WTC11 (cell line): ENCODE measurements around the gene EPO. TPM values are rescaled to one million over a fixed set of nuclear protein-coding genes. Genes with fewer than 3 reads are reported as not detected.

Experiments
- ATAC-seq: fragments of 200-7000 bp; cut with Tn5 transposase; 2 replicates; pipeline ENCODE4 v1.10.0; 2021; ENCODE audit warnings: mild to moderate bottlenecking, moderate library complexity
- CTCF ChIA-PET: fragments of 300-600 bp; sonication (Branson Sonifier 250); formaldehyde crosslinking; loops from one replicate; lab custom pipeline; 2021; ENCODE audit warnings: antibody characterized with exemption; lab: Charles Lee
- POLR2A ChIA-PET: fragments of 350-600 bp; sonication (Branson Sonifier 250); formaldehyde crosslinking; loops from one replicate; lab custom pipeline; 2021; ENCODE audit warnings: antibody characterized with exemption; lab: Charles Lee
- DNase-seq: peaks from one replicate; pipeline ENCODE4 v3.0.0; 2021; ENCODE audit warnings: low spot score
- H3K27ac Mint-ChIP-seq: 2 replicates; pipeline ENCODE4 v1.8.0; 2021; ENCODE audit warnings: mixed read lengths
- H3K27me3 Mint-ChIP-seq: 2 replicates; pipeline ENCODE4 v1.8.0; 2021; ENCODE audit warnings: low read depth, mild to moderate bottlenecking, moderate library complexity, mixed read lengths
- H3K36me3 Mint-ChIP-seq: 2 replicates; pipeline ENCODE4 v1.8.0; 2021; ENCODE audit warnings: mixed read lengths
- H3K4me1 Mint-ChIP-seq: 2 replicates; pipeline ENCODE4 v1.8.0; 2022; ENCODE audit warnings: mixed read lengths
- H3K4me3 Mint-ChIP-seq: 2 replicates; pipeline ENCODE4 v1.8.0; 2021; ENCODE audit warnings: mild to moderate bottlenecking, moderate library complexity, mixed read lengths
- H3K9me3 Mint-ChIP-seq: 2 replicates; pipeline ENCODE4 v1.8.0; 2021; ENCODE audit warnings: mixed read lengths
- CREM ChIP-seq: sonication (generic); formaldehyde crosslinking; IDR thresholded peaks from 2 replicates; pipeline ENCODE4 v1.8.1; 2022; ENCODE audit warnings: mild to moderate bottlenecking, missing genetic modification reagents, moderate library complexity
- ETV6 ChIP-seq: sonication (generic); formaldehyde crosslinking; IDR thresholded peaks from 2 replicates; pipeline ENCODE4 v1.8.1; 2022; ENCODE audit warnings: mild to moderate bottlenecking, missing genetic modification reagents
- FOXK1 ChIP-seq: sonication (generic); formaldehyde crosslinking; IDR thresholded peaks from 2 replicates; pipeline ENCODE4 v1.8.0; 2022; ENCODE audit warnings: mild to moderate bottlenecking, moderate library complexity, missing genetic modification reagents
- GABPB1 ChIP-seq: sonication (generic); formaldehyde crosslinking; IDR thresholded peaks from 2 replicates; pipeline ENCODE4 v1.8.1; 2023; ENCODE audit warnings: mild to moderate bottlenecking, missing genetic modification reagents
- HMGA2 ChIP-seq: fragments of 250-450 bp; sonication (Bioruptor Pico); IDR thresholded peaks from 2 replicates; pipeline ENCODE4 v1.4.0; 2021; ENCODE audit warnings: mild to moderate bottlenecking, moderate library complexity
- IRF2 ChIP-seq: sonication (generic); formaldehyde crosslinking; IDR thresholded peaks from 2 replicates; pipeline ENCODE4 v1.8.0; 2022; ENCODE audit warnings: low read depth, missing genetic modification reagents, borderline replicate concordance
- JAZF1 ChIP-seq: fragments of 250-450 bp; sonication (Bioruptor Pico); IDR thresholded peaks from 2 replicates; pipeline ENCODE4 v1.9.0; 2021; ENCODE audit warnings: moderate library complexity, mild to moderate bottlenecking, inconsistent platforms
- JUN ChIP-seq: sonication (generic); formaldehyde crosslinking; IDR thresholded peaks from 2 replicates; pipeline ENCODE4 v1.8.0; 2023; ENCODE audit warnings: mild to moderate bottlenecking, missing genetic modification reagents
- MXD4 ChIP-seq: fragments of 250-450 bp; sonication (Bioruptor Pico); IDR thresholded peaks from 2 replicates; pipeline ENCODE4 v1.8.0; 2021; ENCODE audit warnings: mild to moderate bottlenecking, moderate library complexity, borderline replicate concordance
- MYBL2 ChIP-seq: sonication (generic); formaldehyde crosslinking; IDR thresholded peaks from 2 replicates; pipeline ENCODE4 v1.8.1; 2023; ENCODE audit warnings: mild to moderate bottlenecking, moderate library complexity, missing genetic modification reagents
- NR2C2 ChIP-seq: sonication (generic); formaldehyde crosslinking; IDR thresholded peaks from 2 replicates; pipeline ENCODE4 v1.8.0; 2022; ENCODE audit warnings: mild to moderate bottlenecking, missing genetic modification reagents
- NR3C1 ChIP-seq: sonication (generic); formaldehyde crosslinking; conservative IDR thresholded peaks from 2 replicates; pipeline ENCODE4 v1.8.1; 2023; ENCODE audit warnings: low read depth, mild to moderate bottlenecking, missing genetic modification reagents
- RELA ChIP-seq: sonication (generic); formaldehyde crosslinking; IDR thresholded peaks from 2 replicates; pipeline ENCODE4 v1.8.1; 2022; ENCODE audit warnings: missing genetic modification reagents, mild to moderate bottlenecking, borderline replicate concordance
- SP1 ChIP-seq: sonication (generic); formaldehyde crosslinking; conservative IDR thresholded peaks from 2 replicates; pipeline ENCODE4 v1.8.1; 2022; ENCODE audit warnings: missing genetic modification reagents
- ZBTB21 ChIP-seq: sonication (generic); formaldehyde crosslinking; IDR thresholded peaks from 2 replicates; pipeline ENCODE4 v1.8.1; 2023; ENCODE audit warnings: mild to moderate bottlenecking, missing genetic modification reagents, borderline replicate concordance
- total RNA-seq: library from RNA; stranded (reverse); gene quantifications from 3 replicates; pipeline ENCODE4 v1.2.3, GENCODE V29; 2021
- TF ChIP-seq, protein P1 (sequence below): sonication (generic); formaldehyde crosslinking; IDR thresholded peaks from 2 replicates; pipeline ENCODE4 v1.8.0; 2023; ENCODE audit warnings: mild to moderate bottlenecking, missing genetic modification reagents
- TF ChIP-seq, protein P2 (sequence below): fragments of 250-450 bp; sonication (Bioruptor Pico); IDR thresholded peaks from 2 replicates; pipeline ENCODE4 v1.9.0; 2021; ENCODE audit warnings: mild to moderate bottlenecking
- TF ChIP-seq, protein P3 (sequence below): sonication (generic); formaldehyde crosslinking; IDR thresholded peaks from 2 replicates; pipeline ENCODE4 v1.8.0; 2023; ENCODE audit warnings: missing genetic modification reagents
- TF ChIP-seq, protein P4 (sequence below): sonication (generic); formaldehyde crosslinking; IDR thresholded peaks from 2 replicates; pipeline ENCODE4 v1.8.0; 2023; ENCODE audit warnings: missing genetic modification reagents, mild to moderate bottlenecking, borderline replicate concordance
- TF ChIP-seq, protein P5 (sequence below): sonication (generic); formaldehyde crosslinking; IDR thresholded peaks from 2 replicates; pipeline ENCODE4 v1.8.1; 2023; ENCODE audit warnings: mild to moderate bottlenecking, missing genetic modification reagents

EPO gene
- total RNA-seq, 1 experiment from 2014 or later, result 0.63 TPM

DNA sequence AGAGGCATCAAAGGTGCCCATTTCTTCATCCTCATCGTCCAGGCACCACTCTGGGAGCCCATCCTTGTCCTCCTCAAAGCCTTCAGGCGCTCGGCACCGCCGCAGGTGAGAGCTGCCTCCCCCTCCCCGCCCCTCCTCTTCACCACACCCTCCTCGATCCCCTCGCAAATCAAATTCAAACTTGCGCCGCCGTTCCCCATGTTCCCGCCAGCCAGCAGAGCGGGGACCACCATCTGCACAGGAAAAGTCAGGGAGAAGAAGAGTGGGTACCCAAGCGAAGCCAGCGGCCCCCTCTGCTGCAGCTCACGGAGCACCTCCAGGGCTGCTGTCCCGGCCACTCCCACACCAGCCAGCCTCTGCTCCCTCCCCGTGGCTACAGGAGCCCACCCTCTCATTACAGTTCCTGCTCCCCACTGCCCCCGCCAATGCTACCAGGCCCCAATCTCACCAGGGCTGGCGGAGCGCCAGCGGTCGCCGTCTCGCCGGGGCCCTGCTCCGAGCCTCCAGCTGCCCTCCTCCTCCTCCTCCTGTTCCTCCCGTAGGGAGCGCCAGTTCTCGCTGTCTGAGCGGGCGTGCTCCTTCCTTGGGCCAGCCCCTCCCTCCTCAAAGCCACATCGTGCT, 34.0 kb upstream of the EPO start:
- Mint-ChIP-seq H3K4me3 (no peak overlapping the region), H3K36me3 (peaks cover 27% of the 10 kb centered on the region), H3K27ac (no peak overlapping the region; the same call in 1 of the 2 replicates), H3K9me3 (no peaks in the 10 kb centered on the region), H3K27me3 (no peaks in the 10 kb centered on the region), H3K4me1 (peaks cover 11% of the 10 kb centered on the region; the same call in 1 of the 2 replicates)
- ChIA-PET CTCF (interaction anchor here (0.7 to 1.5 kb wide), 3 partner anchors 52 to 60 kb away, joined by 3 to 4 read pairs (median 3); no protein-coding TSS in a partner anchor), POLR2A (no interaction called here)
- ATAC-seq (no peak), DNase-seq (no peak)
- TF ChIP-seq JUN (CRISPR knock-in tag) (no peak), NR3C1 (no peak)

DNA sequence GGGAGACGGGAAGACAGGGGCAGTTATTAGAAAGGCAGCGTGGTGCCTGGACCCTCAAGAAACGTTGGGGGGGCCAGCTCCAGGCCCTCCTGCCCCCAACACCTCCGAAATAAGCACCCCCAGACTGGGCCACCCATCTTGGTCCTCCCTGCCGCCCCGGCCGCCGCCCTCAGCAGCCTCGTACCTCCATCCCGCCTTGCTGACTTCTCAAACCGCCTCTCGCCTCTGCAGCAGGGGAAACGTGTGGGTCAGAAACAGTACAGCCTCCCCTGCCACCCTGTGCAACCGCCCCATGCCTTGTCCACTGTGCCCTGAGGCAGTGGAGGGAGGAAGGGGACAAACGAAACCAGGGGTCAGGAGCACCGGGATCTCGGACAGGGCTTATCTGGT, 33.5 kb upstream of the EPO start:
- TF ChIP-seq ETV6 (CRISPR knock-in tag) (no peak), ZBTB21 (no peak), GABPB1 (no peak), JUN (CRISPR knock-in tag) (no peak), FOXK1 (CRISPR knock-in tag) (no peak), IRF2 (no peak), CREM (CRISPR knock-in tag) (no peak), SP1 (CRISPR knock-in tag) (no peak), HMGA2 (CRISPR knock-in tag) (no peak)
- TF ChIP-seq, protein P1, sequence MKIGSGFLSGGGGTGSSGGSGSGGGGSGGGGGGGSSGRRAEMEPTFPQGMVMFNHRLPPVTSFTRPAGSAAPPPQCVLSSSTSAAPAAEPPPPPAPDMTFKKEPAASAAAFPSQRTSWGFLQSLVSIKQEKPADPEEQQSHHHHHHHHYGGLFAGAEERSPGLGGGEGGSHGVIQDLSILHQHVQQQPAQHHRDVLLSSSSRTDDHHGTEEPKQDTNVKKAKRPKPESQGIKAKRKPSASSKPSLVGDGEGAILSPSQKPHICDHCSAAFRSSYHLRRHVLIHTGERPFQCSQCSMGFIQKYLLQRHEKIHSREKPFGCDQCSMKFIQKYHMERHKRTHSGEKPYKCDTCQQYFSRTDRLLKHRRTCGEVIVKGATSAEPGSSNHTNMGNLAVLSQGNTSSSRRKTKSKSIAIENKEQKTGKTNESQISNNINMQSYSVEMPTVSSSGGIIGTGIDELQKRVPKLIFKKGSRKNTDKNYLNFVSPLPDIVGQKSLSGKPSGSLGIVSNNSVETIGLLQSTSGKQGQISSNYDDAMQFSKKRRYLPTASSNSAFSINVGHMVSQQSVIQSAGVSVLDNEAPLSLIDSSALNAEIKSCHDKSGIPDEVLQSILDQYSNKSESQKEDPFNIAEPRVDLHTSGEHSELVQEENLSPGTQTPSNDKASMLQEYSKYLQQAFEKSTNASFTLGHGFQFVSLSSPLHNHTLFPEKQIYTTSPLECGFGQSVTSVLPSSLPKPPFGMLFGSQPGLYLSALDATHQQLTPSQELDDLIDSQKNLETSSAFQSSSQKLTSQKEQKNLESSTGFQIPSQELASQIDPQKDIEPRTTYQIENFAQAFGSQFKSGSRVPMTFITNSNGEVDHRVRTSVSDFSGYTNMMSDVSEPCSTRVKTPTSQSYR (CRISPR knock-in tag), result no peak
- TF ChIP-seq, protein P2, sequence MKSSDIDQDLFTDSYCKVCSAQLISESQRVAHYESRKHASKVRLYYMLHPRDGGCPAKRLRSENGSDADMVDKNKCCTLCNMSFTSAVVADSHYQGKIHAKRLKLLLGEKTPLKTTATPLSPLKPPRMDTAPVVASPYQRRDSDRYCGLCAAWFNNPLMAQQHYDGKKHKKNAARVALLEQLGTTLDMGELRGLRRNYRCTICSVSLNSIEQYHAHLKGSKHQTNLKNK (CRISPR knock-in tag), result no peak
- TF ChIP-seq, protein P3, sequence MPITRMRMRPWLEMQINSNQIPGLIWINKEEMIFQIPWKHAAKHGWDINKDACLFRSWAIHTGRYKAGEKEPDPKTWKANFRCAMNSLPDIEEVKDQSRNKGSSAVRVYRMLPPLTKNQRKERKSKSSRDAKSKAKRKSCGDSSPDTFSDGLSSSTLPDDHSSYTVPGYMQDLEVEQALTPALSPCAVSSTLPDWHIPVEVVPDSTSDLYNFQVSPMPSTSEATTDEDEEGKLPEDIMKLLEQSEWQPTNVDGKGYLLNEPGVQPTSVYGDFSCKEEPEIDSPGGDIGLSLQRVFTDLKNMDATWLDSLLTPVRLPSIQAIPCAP (CRISPR knock-in tag), result no peak
- ChIA-PET CTCF (interaction anchor here (1.5 kb wide), 1 partner anchor 53 kb away, joined by 3 read pairs; no protein-coding TSS in a partner anchor), POLR2A (no interaction called here)
- ATAC-seq (no peak), DNase-seq (no peak)
- H3K9me3 Mint-ChIP-seq, result no peaks in the 10 kb centered on the region
- no peak overlapping the region for H3K4me3 Mint-ChIP-seq
- H3K36me3 Mint-ChIP-seq, result peaks cover 27% of the 10 kb centered on the region
- no peaks in the 10 kb centered on the region for H3K27me3 Mint-ChIP-seq
- H3K27ac Mint-ChIP-seq, result no peak overlapping the region; the same call in none of the 2 replicates
- peaks cover 15% of the 10 kb centered on the region for H3K4me1 Mint-ChIP-seq

DNA sequence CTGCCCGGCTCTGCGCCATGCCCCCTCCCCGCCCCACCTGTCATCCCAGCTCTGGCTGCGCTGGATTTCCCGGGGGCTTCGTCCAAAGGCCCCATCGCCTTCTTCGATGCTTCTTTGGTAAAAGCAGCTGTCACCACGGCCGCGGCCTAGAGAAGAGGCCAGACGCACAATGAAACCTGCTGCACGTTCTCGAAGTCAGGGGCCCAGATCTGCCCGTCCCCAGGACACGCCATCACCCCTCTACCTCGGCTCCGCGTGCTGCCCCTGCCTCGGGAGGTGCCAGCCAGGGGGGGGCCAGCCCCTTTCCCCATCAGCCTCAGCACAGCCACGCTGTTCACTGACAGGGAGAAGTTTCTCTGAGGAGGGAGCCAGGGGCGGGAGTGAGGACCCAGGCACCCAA, 33.0 kb upstream of the EPO start:
- peaks cover 19% of the 10 kb centered on the region for H3K4me1 Mint-ChIP-seq
- ATAC-seq, result no peak
- H3K27me3 Mint-ChIP-seq, result no peaks in the 10 kb centered on the region
- H3K9me3 Mint-ChIP-seq, result no peaks in the 10 kb centered on the region
- H3K36me3 Mint-ChIP-seq, result peaks cover 27% of the 10 kb centered on the region
- H3K4me3 Mint-ChIP-seq, result no peak overlapping the region
- no peak for DNase-seq
- no peak overlapping the region for H3K27ac Mint-ChIP-seq
- POLR2A ChIA-PET, result no interaction called here
- CTCF ChIA-PET, result interaction anchor here (0.6 to 1.5 kb wide), 2 partner anchors 53 to 58 kb away, joined by 3 to 5 read pairs; no protein-coding TSS in a partner anchor
- TF ChIP-seq NR2C2 (CRISPR knock-in tag) (no peak), MXD4 (CRISPR knock-in tag) (no peak), MYBL2 (no peak), RELA (CRISPR knock-in tag) (no peak), JAZF1 (CRISPR knock-in tag) (no peak)
- TF ChIP-seq, protein P4, sequence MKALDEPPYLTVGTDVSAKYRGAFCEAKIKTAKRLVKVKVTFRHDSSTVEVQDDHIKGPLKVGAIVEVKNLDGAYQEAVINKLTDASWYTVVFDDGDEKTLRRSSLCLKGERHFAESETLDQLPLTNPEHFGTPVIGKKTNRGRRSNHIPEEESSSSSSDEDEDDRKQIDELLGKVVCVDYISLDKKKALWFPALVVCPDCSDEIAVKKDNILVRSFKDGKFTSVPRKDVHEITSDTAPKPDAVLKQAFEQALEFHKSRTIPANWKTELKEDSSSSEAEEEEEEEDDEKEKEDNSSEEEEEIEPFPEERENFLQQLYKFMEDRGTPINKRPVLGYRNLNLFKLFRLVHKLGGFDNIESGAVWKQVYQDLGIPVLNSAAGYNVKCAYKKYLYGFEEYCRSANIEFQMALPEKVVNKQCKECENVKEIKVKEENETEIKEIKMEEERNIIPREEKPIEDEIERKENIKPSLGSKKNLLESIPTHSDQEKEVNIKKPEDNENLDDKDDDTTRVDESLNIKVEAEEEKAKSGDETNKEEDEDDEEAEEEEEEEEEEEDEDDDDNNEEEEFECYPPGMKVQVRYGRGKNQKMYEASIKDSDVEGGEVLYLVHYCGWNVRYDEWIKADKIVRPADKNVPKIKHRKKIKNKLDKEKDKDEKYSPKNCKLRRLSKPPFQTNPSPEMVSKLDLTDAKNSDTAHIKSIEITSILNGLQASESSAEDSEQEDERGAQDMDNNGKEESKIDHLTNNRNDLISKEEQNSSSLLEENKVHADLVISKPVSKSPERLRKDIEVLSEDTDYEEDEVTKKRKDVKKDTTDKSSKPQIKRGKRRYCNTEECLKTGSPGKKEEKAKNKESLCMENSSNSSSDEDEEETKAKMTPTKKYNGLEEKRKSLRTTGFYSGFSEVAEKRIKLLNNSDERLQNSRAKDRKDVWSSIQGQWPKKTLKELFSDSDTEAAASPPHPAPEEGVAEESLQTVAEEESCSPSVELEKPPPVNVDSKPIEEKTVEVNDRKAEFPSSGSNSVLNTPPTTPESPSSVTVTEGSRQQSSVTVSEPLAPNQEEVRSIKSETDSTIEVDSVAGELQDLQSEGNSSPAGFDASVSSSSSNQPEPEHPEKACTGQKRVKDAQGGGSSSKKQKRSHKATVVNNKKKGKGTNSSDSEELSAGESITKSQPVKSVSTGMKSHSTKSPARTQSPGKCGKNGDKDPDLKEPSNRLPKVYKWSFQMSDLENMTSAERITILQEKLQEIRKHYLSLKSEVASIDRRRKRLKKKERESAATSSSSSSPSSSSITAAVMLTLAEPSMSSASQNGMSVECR (CRISPR knock-in tag), result no peak
- TF ChIP-seq, protein P5, sequence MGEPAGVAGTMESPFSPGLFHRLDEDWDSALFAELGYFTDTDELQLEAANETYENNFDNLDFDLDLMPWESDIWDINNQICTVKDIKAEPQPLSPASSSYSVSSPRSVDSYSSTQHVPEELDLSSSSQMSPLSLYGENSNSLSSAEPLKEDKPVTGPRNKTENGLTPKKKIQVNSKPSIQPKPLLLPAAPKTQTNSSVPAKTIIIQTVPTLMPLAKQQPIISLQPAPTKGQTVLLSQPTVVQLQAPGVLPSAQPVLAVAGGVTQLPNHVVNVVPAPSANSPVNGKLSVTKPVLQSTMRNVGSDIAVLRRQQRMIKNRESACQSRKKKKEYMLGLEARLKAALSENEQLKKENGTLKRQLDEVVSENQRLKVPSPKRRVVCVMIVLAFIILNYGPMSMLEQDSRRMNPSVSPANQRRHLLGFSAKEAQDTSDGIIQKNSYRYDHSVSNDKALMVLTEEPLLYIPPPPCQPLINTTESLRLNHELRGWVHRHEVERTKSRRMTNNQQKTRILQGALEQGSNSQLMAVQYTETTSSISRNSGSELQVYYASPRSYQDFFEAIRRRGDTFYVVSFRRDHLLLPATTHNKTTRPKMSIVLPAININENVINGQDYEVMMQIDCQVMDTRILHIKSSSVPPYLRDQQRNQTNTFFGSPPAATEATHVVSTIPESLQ (CRISPR knock-in tag), result no peak
